ENCODE measurements around the gene ENTHD1. TPM values are rescaled to one million over a fixed set of nuclear protein-coding genes. Genes with fewer than 3 reads are reported as not detected.

The ENTHD1 gene
- total RNA-seq, 2 donors from 2014 or later: not detected

DNA sequence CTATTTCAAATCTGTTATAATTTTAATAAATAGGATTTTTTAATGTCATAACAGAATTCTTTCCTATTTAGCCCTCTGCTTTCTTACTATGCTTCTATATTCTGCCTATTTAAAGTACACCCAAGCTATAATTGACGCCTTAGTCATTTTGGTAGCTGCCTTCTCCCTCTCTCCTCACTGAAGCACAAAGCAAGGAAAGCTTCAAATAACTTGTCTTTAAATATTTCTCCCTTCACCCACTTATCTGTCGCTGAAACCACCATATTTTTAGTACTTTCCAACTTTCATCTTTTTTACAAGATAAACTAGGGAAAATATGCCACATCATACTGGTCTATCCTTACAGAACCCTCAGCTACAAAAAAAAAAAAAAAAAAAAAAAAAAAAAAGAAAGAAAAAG is 127.9 kb downstream of the ENTHD1 start:
- no peak overlapping the region for H3K27ac Mint-ChIP-seq
- H3K4me1 Mint-ChIP-seq: no peaks in the 10 kb centered on the region
- TF ChIP-seq, protein P1, sequence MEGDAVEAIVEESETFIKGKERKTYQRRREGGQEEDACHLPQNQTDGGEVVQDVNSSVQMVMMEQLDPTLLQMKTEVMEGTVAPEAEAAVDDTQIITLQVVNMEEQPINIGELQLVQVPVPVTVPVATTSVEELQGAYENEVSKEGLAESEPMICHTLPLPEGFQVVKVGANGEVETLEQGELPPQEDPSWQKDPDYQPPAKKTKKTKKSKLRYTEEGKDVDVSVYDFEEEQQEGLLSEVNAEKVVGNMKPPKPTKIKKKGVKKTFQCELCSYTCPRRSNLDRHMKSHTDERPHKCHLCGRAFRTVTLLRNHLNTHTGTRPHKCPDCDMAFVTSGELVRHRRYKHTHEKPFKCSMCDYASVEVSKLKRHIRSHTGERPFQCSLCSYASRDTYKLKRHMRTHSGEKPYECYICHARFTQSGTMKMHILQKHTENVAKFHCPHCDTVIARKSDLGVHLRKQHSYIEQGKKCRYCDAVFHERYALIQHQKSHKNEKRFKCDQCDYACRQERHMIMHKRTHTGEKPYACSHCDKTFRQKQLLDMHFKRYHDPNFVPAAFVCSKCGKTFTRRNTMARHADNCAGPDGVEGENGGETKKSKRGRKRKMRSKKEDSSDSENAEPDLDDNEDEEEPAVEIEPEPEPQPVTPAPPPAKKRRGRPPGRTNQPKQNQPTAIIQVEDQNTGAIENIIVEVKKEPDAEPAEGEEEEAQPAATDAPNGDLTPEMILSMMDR (conservative IDR thresholded peaks at IDR 0.05): no peak
- no peaks in the 10 kb centered on the region for H3K36me3 Mint-ChIP-seq (ENCODE audit: low read depth)
- Histone ChIP-seq H3K4me1 (ENCODE audit: control insufficient read depth, insufficient read depth, low read length) (no peaks in the 10 kb centered on the region), H3K27me3 (ENCODE audit: control insufficient read depth, insufficient read depth, low read length, poor library complexity, severe bottlenecking) (peaks cover 29% of the 10 kb centered on the region), H3K9ac (ENCODE audit: extremely low read depth, low read length, poor library complexity, severe bottlenecking) (no peak overlapping the region), H3K9me3 (ENCODE audit: control insufficient read depth, low read length) (no peaks in the 10 kb centered on the region), H3K4me3 (ENCODE audit: low read length) (no peak overlapping the region), H3K27ac (ENCODE audit: low read depth, low read length) (no peak overlapping the region), H3K36me3 (ENCODE audit: control insufficient read depth, insufficient read depth, low read length) (no peaks in the 10 kb centered on the region)
- H3K27me3 Mint-ChIP-seq (ENCODE audit: insufficient read depth): peaks cover 31% of the 10 kb centered on the region
- 88 to 100% methylated on average over 1 to 2 of the region's 2 CpGs for WGBS, 2 experiments (ENCODE audit: insufficient coverage in 1 of 2, insufficient read length in 1 of 2)
- H3K4me3 Mint-ChIP-seq: no peak overlapping the region
- no peaks in the 10 kb centered on the region for H3K9me3 Mint-ChIP-seq
- DNase-seq: no peak

- H3K27ac Mint-ChIP-seq: no peak overlapping the region
- no peak overlapping the region for H3K27ac ChIP-seq (ENCODE audit: low read depth, low read length)
- H3K9me3 Mint-ChIP-seq: no peaks in the 10 kb centered on the region
- H3K4me3 Mint-ChIP-seq: no peak overlapping the region
- no peaks in the 10 kb centered on the region for H3K4me1 ChIP-seq (ENCODE audit: control insufficient read depth, insufficient read depth, low read length)
- peaks cover 24% of the 10 kb centered on the region for H3K27me3 ChIP-seq (ENCODE audit: control insufficient read depth, insufficient read depth, low read length, poor library complexity, severe bottlenecking)
- H3K27me3 Mint-ChIP-seq (ENCODE audit: insufficient read depth): peaks cover 30% of the 10 kb centered on the region
- H3K9me3 ChIP-seq (ENCODE audit: control insufficient read depth, low read length): no peaks in the 10 kb centered on the region
- DNase-seq: no peak
- no peak overlapping the region for H3K9ac ChIP-seq (ENCODE audit: extremely low read depth, low read length, poor library complexity, severe bottlenecking)
- no peaks in the 10 kb centered on the region for H3K36me3 Mint-ChIP-seq (ENCODE audit: low read depth)
- H3K4me3 ChIP-seq (ENCODE audit: low read length): no peak overlapping the region
- 71 to 88% methylated on average over 2 to 3 of the region's 3 CpGs for WGBS, 2 experiments (ENCODE audit: insufficient coverage in 1 of 2, insufficient read length in 1 of 2)
- no peaks in the 10 kb centered on the region for H3K4me1 Mint-ChIP-seq
- TF ChIP-seq, protein P1 (conservative IDR thresholded peaks at IDR 0.05): no peak
- no peaks in the 10 kb centered on the region for H3K36me3 ChIP-seq (ENCODE audit: control insufficient read depth, insufficient read depth, low read length)
Observed at GRCh38 chr22:39765046-39765445, 128.5 kb downstream of the ENTHD1 start.

GRCh38 chr22:39763276-39763675 is 130.3 kb downstream of the ENTHD1 start:
- WGBS, 2 experiments (ENCODE audit: insufficient coverage in 1 of 2, insufficient read length in 1 of 2): 90 to 92% methylated on average over 2 to 4 of the region's 4 CpGs
- no peak overlapping the region for H3K27ac Mint-ChIP-seq
- Histone ChIP-seq H3K27me3 (ENCODE audit: control insufficient read depth, insufficient read depth, low read length, poor library complexity, severe bottlenecking) (peaks cover 23% of the 10 kb centered on the region), H3K9me3 (ENCODE audit: control insufficient read depth, low read length) (no peaks in the 10 kb centered on the region), H3K27ac (ENCODE audit: low read depth, low read length) (no peak overlapping the region), H3K36me3 (ENCODE audit: control insufficient read depth, insufficient read depth, low read length) (no peaks in the 10 kb centered on the region), H3K4me3 (ENCODE audit: low read length) (no peak overlapping the region), H3K4me1 (ENCODE audit: control insufficient read depth, insufficient read depth, low read length) (no peaks in the 10 kb centered on the region), H3K9ac (ENCODE audit: extremely low read depth, low read length, poor library complexity, severe bottlenecking) (no peak overlapping the region)
- TF ChIP-seq, protein P1 (conservative IDR thresholded peaks at IDR 0.05): no peak
- no peak overlapping the region for H3K4me3 Mint-ChIP-seq
- H3K9me3 Mint-ChIP-seq: no peaks in the 10 kb centered on the region
- H3K27me3 Mint-ChIP-seq (ENCODE audit: insufficient read depth): peaks cover 23% of the 10 kb centered on the region
- no peak for DNase-seq
- H3K4me1 Mint-ChIP-seq: no peaks in the 10 kb centered on the region
- no peaks in the 10 kb centered on the region for H3K36me3 Mint-ChIP-seq (ENCODE audit: low read depth)
